NT2/D1 (cell line): ENCODE results near the gene RUNX2.

Source experiments
- DNase-seq: peaks from one replicate; pipeline ENCODE4 v3.0.0-alpha.2; 2011; ENCODE audit warnings: low read depth, low spot score
- H3K27me3 ChIP-seq: 2 replicates; pipeline ENCODE4 v1.6.0; 2011; ENCODE audit warnings: mild to moderate bottlenecking; ENCODE audit not compliant: insufficient read length, insufficient read depth
- H3K36me3 ChIP-seq: 2 replicates; pipeline ENCODE4 v1.6.1; 2011; ENCODE audit warnings: mild to moderate bottlenecking, low read length, mixed read lengths; ENCODE audit not compliant: insufficient read depth, insufficient read length
- H3K4me1 ChIP-seq: 2 replicates; pipeline ENCODE4 v1.5.1; 2011; ENCODE audit not compliant: insufficient read depth, insufficient read length
- H3K4me3 ChIP-seq: 2 replicates; pipeline ENCODE4 v1.5.1; 2011; ENCODE audit warnings: low read depth; ENCODE audit not compliant: insufficient read length
- H3K9ac ChIP-seq: 2 replicates; pipeline ENCODE4 v1.6.0; 2011; ENCODE audit warnings: low read depth; ENCODE audit not compliant: insufficient read length
- H3K9me3 ChIP-seq: 2 replicates; pipeline ENCODE4 v1.5.1; 2011; ENCODE audit warnings: mild to moderate bottlenecking, low read length; ENCODE audit not compliant: insufficient read depth
- SUZ12 ChIP-seq: IDR thresholded peaks from 2 replicates; pipeline ENCODE4 v1.6.1; 2011; ENCODE audit not compliant: insufficient read length, insufficient read depth; ENCODE audit errors: extremely low read depth
- YY1 ChIP-seq: IDR thresholded peaks from 2 replicates; pipeline ENCODE4 v1.6.1; 2011; ENCODE audit not compliant: insufficient read length, insufficient read depth
- ZNF274 ChIP-seq: IDR thresholded peaks from 2 replicates; pipeline ENCODE4 v1.6.1; 2011; ENCODE audit warnings: mild to moderate bottlenecking, low read depth, low read length

RUNX2 gene

GRCh38 chr6:45491048-45491735 is 163.1 kb downstream of the RUNX2 start:
- H3K36me3 ChIP-seq, result peaks cover 10% of the 10 kb centered on the region
- H3K4me1 ChIP-seq, result no peaks in the 10 kb centered on the region
- TF ChIP-seq YY1 (no peak), SUZ12 (no peak), ZNF274 (no peak)
- no peak overlapping the region for H3K4me3 ChIP-seq
- H3K9ac ChIP-seq, result no peak overlapping the region
- DNase-seq, result no peak
- H3K9me3 ChIP-seq, result no peaks in the 10 kb centered on the region
- H3K27me3 ChIP-seq, result no peaks in the 10 kb centered on the region

- DNase-seq, result no peak
- H3K9me3 ChIP-seq, result no peaks in the 10 kb centered on the region
- H3K9ac ChIP-seq, result no peak overlapping the region
- H3K4me1 ChIP-seq, result no peaks in the 10 kb centered on the region
- no peak overlapping the region for H3K4me3 ChIP-seq
- TF ChIP-seq ZNF274 (no peak), SUZ12 (no peak), YY1 (no peak)
- H3K36me3 ChIP-seq, result peaks cover 10% of the 10 kb centered on the region
- no peaks in the 10 kb centered on the region for H3K27me3 ChIP-seq
Observed at GRCh38 chr6:45491874-45492273, 163.7 kb downstream of the RUNX2 start.

- peaks cover 13% of the 10 kb centered on the region for H3K36me3 ChIP-seq
- H3K27me3 ChIP-seq, result no peaks in the 10 kb centered on the region
- no peaks in the 10 kb centered on the region for H3K9me3 ChIP-seq
- no peak overlapping the region for H3K4me3 ChIP-seq
- no peaks in the 10 kb centered on the region for H3K4me1 ChIP-seq
- no peak overlapping the region for H3K9ac ChIP-seq
- no peak for DNase-seq
- TF ChIP-seq YY1 (no peak), ZNF274 (no peak), SUZ12 (no peak)
Observed at GRCh38 chr6:45493761-45494160, 165.6 kb downstream of the RUNX2 start.

GRCh38 chr6:45494416-45495135 is 166.4 kb downstream of the RUNX2 start:
- peaks cover 13% of the 10 kb centered on the region for H3K36me3 ChIP-seq
- no peak for DNase-seq
- no peak overlapping the region for H3K4me3 ChIP-seq
- no peaks in the 10 kb centered on the region for H3K27me3 ChIP-seq
- no peaks in the 10 kb centered on the region for H3K4me1 ChIP-seq
- no peak overlapping the region for H3K9ac ChIP-seq
- H3K9me3 ChIP-seq, result no peaks in the 10 kb centered on the region
- TF ChIP-seq YY1, result no peak
- TF ChIP-seq SUZ12, result no peak
- TF ChIP-seq ZNF274, result no peak

GRCh38 chr6:45495429-45496084 is 167.4 kb downstream of the RUNX2 start:
- H3K4me3 ChIP-seq, result no peak overlapping the region
- H3K27me3 ChIP-seq, result no peaks in the 10 kb centered on the region
- H3K9ac ChIP-seq, result no peak overlapping the region
- peaks cover 11% of the 10 kb centered on the region for H3K36me3 ChIP-seq
- DNase-seq, result no peak
- TF ChIP-seq SUZ12, result no peak
- no peak for TF ChIP-seq YY1
- TF ChIP-seq ZNF274, result no peak
- H3K9me3 ChIP-seq, result no peaks in the 10 kb centered on the region
- H3K4me1 ChIP-seq, result no peaks in the 10 kb centered on the region

- H3K4me1 ChIP-seq, result no peaks in the 10 kb centered on the region
- no peaks in the 10 kb centered on the region for H3K9me3 ChIP-seq
- H3K4me3 ChIP-seq, result no peak overlapping the region
- peaks cover 11% of the 10 kb centered on the region for H3K36me3 ChIP-seq
- H3K27me3 ChIP-seq, result no peaks in the 10 kb centered on the region
- TF ChIP-seq YY1 (no peak), ZNF274 (no peak), SUZ12 (no peak)
- H3K9ac ChIP-seq, result no peak overlapping the region
- no peak for DNase-seq
Observed at GRCh38 chr6:45496085-45496433, 167.9 kb downstream of the RUNX2 start.

GRCh38 chr6:45498591-45498990 is 170.5 kb downstream of the RUNX2 start:
- TF ChIP-seq ZNF274 (no peak), SUZ12 (no peak), YY1 (no peak)
- no peak overlapping the region for H3K9ac ChIP-seq
- no peak for DNase-seq
- no peak overlapping the region for H3K4me3 ChIP-seq
- no peaks in the 10 kb centered on the region for H3K4me1 ChIP-seq
- no peaks in the 10 kb centered on the region for H3K27me3 ChIP-seq
- peaks cover 7% of the 10 kb centered on the region for H3K36me3 ChIP-seq
- no peaks in the 10 kb centered on the region for H3K9me3 ChIP-seq
